GM12878 (cell line): Measurements from ENCODE around the gene ACOT7. TPM values are rescaled to one million over a fixed set of nuclear protein-coding genes. Genes with fewer than 3 reads are reported as not detected.

Source experiments
- ATAC-seq: fragments of 200-7000 bp; cut with Tn5 transposase; 3 replicates; pipeline ENCODE4 v1.9.1; 2020; ENCODE audit warnings: mild to moderate bottlenecking, moderate library complexity
- BruUV-seq: library from RNA; stranded (reverse); fragments of 400-500 nt; replicated peaks from 2 replicates; lab custom pipeline; 2021; lab: Mats Ljungman, UMichigan
- CTCF ChIA-PET: fragments of 300-600 bp; sonication (Branson Sonifier 250); formaldehyde crosslinking; extraction: SDS; loops from one replicate; lab custom pipeline; 2021; ENCODE audit warnings: inconsistent platforms; lab: Yijun Ruan, JAX
- POLR2A ChIA-PET: fragments of 350-600 bp; formaldehyde crosslinking; extraction: SDS; loops from one replicate; lab custom pipeline; 2021; ENCODE audit warnings: inconsistent platforms; lab: Charles Lee
- RAD21 ChIA-PET: fragments of 300-600 bp; sonication (Branson Sonifier 250); formaldehyde crosslinking; loops from one replicate; lab custom pipeline; 2023; ENCODE audit warnings: antibody characterized with exemption; ENCODE audit not compliant: unreplicated experiment; lab: Charles Lee
- SMC1A ChIA-PET: fragments of 300-600 bp; sonication (Branson Sonifier 250); formaldehyde crosslinking; loops from one replicate; lab custom pipeline; 2023; ENCODE audit not compliant: unreplicated experiment, uncharacterized antibody; lab: Charles Lee
- DNase-seq: peaks from one replicate; pipeline ENCODE4 v3.0.0-alpha.2; 2011; ENCODE audit warnings: low read depth, low spot score
- FAIRE-seq: peaks from 3 replicates; lab custom pipeline; 2011; peaks lifted over from hg19 to GRCh38; lab: Jason Lieb, UNC
- H2AFZ ChIP-seq: 2 replicates; pipeline ENCODE4 v1.6.0; 2011; ENCODE audit warnings: low read depth, low read length, control low read depth; ENCODE audit not compliant: control insufficient read depth
- H3K27ac ChIP-seq: 2 replicates; pipeline ENCODE4 v1.5.1; 2011; ENCODE audit warnings: control low read depth; ENCODE audit not compliant: control insufficient read depth, insufficient read depth
- H3K27me3 ChIP-seq, 2 experiments: replicated peaks in 1 of 2; 2 replicates each; pipeline versions ENCODE4 v1.6.0 to v1.6.1; 2011; ENCODE audit warnings: low read length in 1 of 2; ENCODE audit not compliant: control insufficient read depth in 2 of 2, insufficient read depth in 2 of 2
- H3K36me3 ChIP-seq, 2 experiments: 2 replicates each; pipeline ENCODE4 v1.5.1; 2011; ENCODE audit warnings: low read length in 1 of 2; ENCODE audit not compliant: control insufficient read depth in 2 of 2, insufficient read depth in 2 of 2
- H3K4me1 ChIP-seq: 2 replicates; pipeline ENCODE4 v1.6.1; 2011; ENCODE audit warnings: mild to moderate bottlenecking, low read length, moderate library complexity, mixed read lengths; ENCODE audit not compliant: control insufficient read depth, insufficient read depth
- H3K4me2 ChIP-seq: 2 replicates; pipeline ENCODE4 v1.6.0; 2011; ENCODE audit warnings: control low read depth; ENCODE audit not compliant: control insufficient read depth, insufficient read depth
- H3K4me3 ChIP-seq: fragments of 200-600 bp; sonication (generic); 2 replicates; pipeline ENCODE4 v1.5.1; 2016
- H3K79me2 ChIP-seq: 2 replicates; pipeline ENCODE4 v1.6.0; 2011; ENCODE audit warnings: low read length; ENCODE audit not compliant: control insufficient read depth, insufficient read depth
- H3K9ac ChIP-seq: 2 replicates; pipeline ENCODE4 v1.8.0; 2011; ENCODE audit warnings: low read length, control low read depth, mixed read lengths; ENCODE audit not compliant: control insufficient read depth, insufficient read depth
- H3K9me3 ChIP-seq: replicated peaks from 3 replicates; pipeline ENCODE4 v1.5.1; 2011; ENCODE audit warnings: mild to moderate bottlenecking, low read length; ENCODE audit not compliant: control insufficient read depth, insufficient read depth
- H4K20me1 ChIP-seq: 2 replicates; pipeline ENCODE4 v1.6.0; 2011; ENCODE audit not compliant: control insufficient read depth, insufficient read depth
- EP300 ChIP-seq, 2 experiments: fragments of 150-350 bp in 1 of 2; IDR thresholded peaks; 2 replicates each; pipeline ENCODE4 v1.6.1; 2011 to 2012; ENCODE audit warnings: low read depth in 2 of 2, low read length in 2 of 2, borderline replicate concordance in 1 of 2, improper control_type of control experiment in 1 of 2, inconsistent platforms in 1 of 2; ENCODE audit not compliant: control insufficient read depth in 1 of 2
- HDGF ChIP-seq: fragments of 450-650 bp; IDR thresholded peaks from 2 replicates; pipeline ENCODE4 v1.6.1; 2016; ENCODE audit warnings: antibody characterized with exemption
- IRF3 ChIP-seq: fragments of 450-650 bp; IDR thresholded peaks from 2 replicates; pipeline ENCODE4 v1.6.1; 2014; ENCODE audit warnings: mild to moderate bottlenecking
- KDM1A ChIP-seq: fragments of 200-600 bp; sonication (generic); IDR thresholded peaks from 2 replicates; pipeline ENCODE4 v1.6.1; 2016; ENCODE audit warnings: borderline replicate concordance
- MTA3 ChIP-seq: IDR thresholded peaks from 2 replicates; pipeline ENCODE4 v1.6.1; 2012; ENCODE audit warnings: low read length, inconsistent platforms, borderline replicate concordance
- NFIC ChIP-seq: IDR thresholded peaks from 2 replicates; pipeline ENCODE4 v1.6.1; 2012; ENCODE audit warnings: low read depth, mild to moderate bottlenecking, inconsistent platforms, low read length, moderate library complexity
- SIN3A ChIP-seq: IDR thresholded peaks from 2 replicates; pipeline ENCODE4 v1.6.1; 2012; ENCODE audit warnings: low read depth, low read length, improper control_type of control experiment
- SREBF2 ChIP-seq: IDR thresholded peaks from 2 replicates; pipeline ENCODE4 v1.6.1; 2012; ENCODE audit warnings: mild to moderate bottlenecking, low read length
- SRF ChIP-seq, 2 experiments: IDR thresholded peaks; 2 replicates each; pipeline ENCODE4 v1.6.1; 2011; ENCODE audit warnings: low read depth in 2 of 2, low read length in 2 of 2, mild to moderate bottlenecking in 1 of 2, moderate library complexity in 1 of 2
- USF2 ChIP-seq: IDR thresholded peaks from 2 replicates; pipeline ENCODE4 v1.6.1; 2011; ENCODE audit warnings: low read depth, low read length, improper control_type of control experiment, borderline replicate concordance
- WRNIP1 ChIP-seq: IDR thresholded peaks from 2 replicates; pipeline ENCODE4 v1.6.1; 2011; ENCODE audit warnings: low read depth, low read length, improper control_type of control experiment, borderline replicate concordance
- ZNF384 ChIP-seq: IDR thresholded peaks from 2 replicates; pipeline ENCODE4 v1.6.1; 2012; ENCODE audit warnings: low read depth, mild to moderate bottlenecking, low read length, improper control_type of control experiment, borderline replicate concordance
- WGBS: methylation state at CpG from one replicate; pipeline ENCODE4 v1.1.6; 2016; ENCODE audit warnings: low lambda C conversion rate; ENCODE audit not compliant: insufficient replicate concordance, insufficient coverage; ENCODE audit errors: missing lambda C conversion rate; 5-methylcytosine and 5-hydroxymethylcytosine counted together
- in situ Hi-C: fragments of 300-500 bp; cut with MboI; formaldehyde crosslinking; loops from 9 replicates; pipeline ENCODE4 v1.14.3; 2018; ENCODE audit warnings: mixed read lengths
- intact Hi-C: fragments of 100-400 bp; cut with micrococcal nuclease; formaldehyde crosslinking; loops from one replicate; pipeline ENCODE4 v1.14.2; 2022; ENCODE audit not compliant: unreplicated experiment
- polyA plus RNA-seq, 11 experiments: library from polyadenylated mRNA; depleted of rRNA in 4 of 11; unstranded in 6 of 11; stranded (reverse) in 5 of 11; fragments of >200 nt; fragmentation: Nextera tagmentation in 4 of 11; fragmentation: Illumina TruSeq in 1 of 11; extraction: Ambion mirVana in 4 of 11; extraction: Trizol in 1 of 11; gene quantifications; 1 replicate in 1 of 11; 2 replicates in 10 of 11; pipeline versions ENCODE4 v1.2.1 to v1.2.3, GENCODE V29; 2011 to 2016; ENCODE audit warnings: inconsistent platforms in 2 of 11, missing spikeins in 2 of 11, low read depth in 1 of 11
- total RNA-seq, 4 experiments: library from RNA; depleted of rRNA in 3 of 4; stranded (reverse); fragments of >200 nt in 3 of 4; fragmentation: Illumina TruSeq in 1 of 4; extraction: Trizol in 1 of 4; gene quantifications; 2 replicates each; pipeline versions ENCODE4 v1.2.1 to v1.2.3, GENCODE V29; 2013 to 2021

ACOT7 gene
- total and polyA plus RNA-seq, 10 of the 15 experiments (the other 5 are each of a cell fraction or from before 2014, with no cell fraction given) = 8.9 to 206 (median 61.2) TPM

GRCh38 chr1:6239213-6239752, 154.3 kb downstream of the ACOT7 start:
- POLR2A ChIA-PET = no interaction called here
- 16% methylated on average over 7 of the region's 7 CpGs for WGBS

GRCh38 chr1:6237093-6237492, 156.5 kb downstream of the ACOT7 start:
- BruUV-seq = no TSS peak
- ChIA-PET SMC1A (interaction anchor here (1.2 to 2.2 kb wide), 2 partner anchors 10 to 125 kb away, joined by 3 to 6 read pairs; no protein-coding TSS in a partner anchor), RAD21 (no interaction called here), CTCF (interaction anchor here (1.7 to 3.8 kb wide), 3 partner anchors 10 to 120 kb away, joined by 3 to 16 read pairs (median 10); partner anchors contain the start of gene RNF207), POLR2A (no interaction called here)
- H3K36me3 ChIP-seq = peaks cover 0 to 5% of the 10 kb centered on the region in 2 experiments; a peak in 1 of 4 replicates
- peaks cover 17% of the 10 kb centered on the region for H3K79me2 ChIP-seq
- no peak overlapping the region for H3K4me2 ChIP-seq
- H2AFZ ChIP-seq = no peak overlapping the region
- peaks cover 5 to 8% of the 10 kb centered on the region in 2 experiments for H3K27me3 ChIP-seq
- H3K27ac ChIP-seq = no peak overlapping the region
- peaks cover 5% of the 10 kb centered on the region; the same call in 1 of the 2 replicates for H3K4me1 ChIP-seq
- H3K9ac ChIP-seq = no peak overlapping the region
- DNase-seq = no peak
- no peaks in the 10 kb centered on the region for H4K20me1 ChIP-seq
- FAIRE-seq = no peak
- no peak overlapping the region for H3K4me3 ChIP-seq
- ATAC-seq = no peak
- TF ChIP-seq WRNIP1 = no peak
- TF ChIP-seq MTA3 = no peak
- no peak for TF ChIP-seq KDM1A
- no peak for TF ChIP-seq USF2
- no peak for TF ChIP-seq HDGF
- no peak for TF ChIP-seq IRF3
- TF ChIP-seq SRF (IDR thresholded peaks at IDR 0.05; ENCODE audit: low read depth in 2 of 2, low read length in 2 of 2) = no peak
- TF ChIP-seq EP300 (IDR thresholded peaks at IDR 0.05; ENCODE audit: borderline replicate concordance in 1 of 2, control insufficient read depth in 1 of 2, low read depth in 2 of 2, low read length in 2 of 2) = no peak
- no peak for TF ChIP-seq NFIC
- no peak for TF ChIP-seq SIN3A
- intact Hi-C loops (no loop called here), in situ Hi-C loops (no loop called here)
- no peaks in the 10 kb centered on the region for H3K9me3 ChIP-seq
- WGBS = 98% methylated on average over 4 of the region's 4 CpGs

More at GRCh38 chr1:6239213-6239752, 154.3 kb downstream of the ACOT7 start:
- TF ChIP-seq ZNF384 = no peak
- no peak for TF ChIP-seq SREBF2
- intact Hi-C loops (no loop called here), in situ Hi-C loops (no loop called here)
- peaks cover 17 to 19% of the 10 kb centered on the region in 2 experiments for H3K27me3 ChIP-seq
- ATAC-seq (no peak), FAIRE-seq (no peak), DNase-seq (no peak)
- no peaks in the 10 kb centered on the region for H3K36me3 ChIP-seq
- ChIA-PET SMC1A (interaction anchor here (0.6 to 2.2 kb wide), 3 partner anchors 8 to 247 kb away, joined by 3 to 6 read pairs (median 4); partner anchors contain the start of gene RNF207), RAD21 (interaction anchor here (1.5 kb wide), 1 partner anchor 31 kb away, joined by 3 read pairs; no protein-coding TSS in a partner anchor), CTCF (interaction anchor here (0.6 to 3.8 kb wide), 8 partner anchors 8 to 175 kb away, joined by 3 to 16 read pairs (median 6); partner anchors contain the start of gene RNF207)
- no peak overlapping the region for H3K9ac ChIP-seq
- no peak overlapping the region for H3K4me2 ChIP-seq
- H4K20me1 ChIP-seq = no peaks in the 10 kb centered on the region
- H2AFZ ChIP-seq = no peak overlapping the region
- no peaks in the 10 kb centered on the region for H3K9me3 ChIP-seq
- no peak overlapping the region for H3K27ac ChIP-seq
- BruUV-seq = no TSS peak
- peaks cover 4% of the 10 kb centered on the region; the same call in 1 of the 2 replicates for H3K4me1 ChIP-seq
- H3K79me2 ChIP-seq = peaks cover 12% of the 10 kb centered on the region
- no peak overlapping the region for H3K4me3 ChIP-seq
